ENCODE data around the gene PLEKHA7.

- TF ChIP-seq CSRNP3 (CRISPR knock-in tag; IDR thresholded peaks at IDR 0.05) (no peak), BACH2 (CRISPR knock-in tag; IDR thresholded peaks at IDR 0.05; ENCODE audit: borderline replicate concordance) (no peak)
Observed at GRCh38 chr11:16917941-16918340, 96.3 kb downstream of the PLEKHA7 start.

Data from SK-N-SH treated with all-trans-retinoic acid at 6 μM for 48 hours (cell line).